A673 (cell line): ENCODE measurements around the gene SLC3A2. TPM values are rescaled to one million over a fixed set of nuclear protein-coding genes. Genes with fewer than 3 reads are reported as not detected.
"Not testable (repeated sequence)": the region's sequence is repeated elsewhere in the genome, so short reads cannot be mapped to it uniquely, and the experiment has no call there.

Source experiments
- BruUV-seq: library from RNA; stranded (reverse); fragments of 400-500 nt; replicated peaks from 2 replicates; lab custom pipeline; 2021; lab: Mats Ljungman, UMichigan
- CTCF ChIA-PET: fragments of 300-600 bp; sonication (Branson Sonifier 250); formaldehyde crosslinking; loops from one replicate; lab custom pipeline; 2022; ENCODE audit warnings: antibody characterized with exemption; lab: Charles Lee
- POLR2A ChIA-PET: fragments of 300-600 bp; sonication (Branson Sonifier 250); formaldehyde crosslinking; loops from one replicate; lab custom pipeline; 2022; ENCODE audit warnings: antibody characterized with exemption; ENCODE audit not compliant: low non-redundant PET; lab: Charles Lee
- DNase-seq: peaks from one replicate; pipeline ENCODE4 v3.0.0-alpha.2; 2015; ENCODE audit warnings: low spot score
- H3K27ac ChIP-seq: fragments of 200-600 bp; sonication (generic); 2 replicates; pipeline ENCODE4 v1.5.1; 2016; ENCODE audit warnings: mixed run types, low read depth, mild to moderate bottlenecking, mixed read lengths, antibody characterized with exemption, low read length; ENCODE audit not compliant: poor library complexity, severe bottlenecking
- H3K27me3 ChIP-seq: fragments of 200-600 bp; sonication (generic); replicated peaks from 2 replicates; pipeline ENCODE4 v1.6.1; 2017; ENCODE audit warnings: mixed run types, low read depth, mild to moderate bottlenecking, mixed read lengths, antibody characterized with exemption, low read length; ENCODE audit not compliant: insufficient read depth, poor library complexity
- H3K36me3 ChIP-seq: fragments of 200-600 bp; sonication (generic); 2 replicates; pipeline ENCODE4 v1.6.1; 2016; ENCODE audit warnings: mixed run types, mild to moderate bottlenecking, mixed read lengths, antibody characterized with exemption, low read length; ENCODE audit not compliant: insufficient read depth, poor library complexity, severe bottlenecking
- H3K4me1 ChIP-seq: fragments of 200-600 bp; sonication (generic); 2 replicates; pipeline ENCODE4 v1.6.1; 2017; ENCODE audit warnings: mixed run types, mild to moderate bottlenecking, mixed read lengths, antibody characterized with exemption, low read length; ENCODE audit not compliant: insufficient read depth, poor library complexity, severe bottlenecking
- H3K4me3 ChIP-seq: fragments of 200-600 bp; sonication (generic); 2 replicates; pipeline ENCODE4 v1.5.1; 2016; ENCODE audit warnings: low read depth, mixed run types, mild to moderate bottlenecking, mixed read lengths, low read length; ENCODE audit not compliant: poor library complexity, severe bottlenecking
- H3K9me3 ChIP-seq: fragments of 200-600 bp; sonication (generic); 2 replicates; pipeline ENCODE4 v1.6.1; 2016; ENCODE audit warnings: mixed run types, low read depth, mild to moderate bottlenecking, mixed read lengths, antibody characterized with exemption, low read length; ENCODE audit not compliant: poor library complexity, severe bottlenecking
- EZH2 ChIP-seq: fragments of 200-600 bp; sonication (generic); IDR thresholded peaks from 2 replicates; pipeline ENCODE4 v1.6.1; 2017; ENCODE audit warnings: borderline replicate concordance, low read depth, mild to moderate bottlenecking, mixed read lengths, antibody characterized with exemption, low read length; ENCODE audit not compliant: poor library complexity, severe bottlenecking
- intact Hi-C: fragments of 100-400 bp; cut with micrococcal nuclease; formaldehyde crosslinking; loops from one replicate; pipeline ENCODE4 v1.10.0; 2022; ENCODE audit not compliant: unreplicated experiment
- total RNA-seq: library from RNA; stranded (reverse); gene quantifications from 2 replicates; pipeline ENCODE4 v1.2.3, GENCODE V29; 2021
- TF ChIP-seq, protein P1 (sequence below): fragments of 300-800, 200-600 bp; sonication (generic); conservative IDR thresholded peaks from 2 replicates; pipeline ENCODE4 v1.5.1; 2017; ENCODE audit warnings: low read depth, mild to moderate bottlenecking, antibody characterized with exemption, low read length, moderate library complexity, mixed read lengths

Gene SLC3A2
- total RNA-seq, 1 experiment from 2014 or later, result 511 TPM

DNA sequence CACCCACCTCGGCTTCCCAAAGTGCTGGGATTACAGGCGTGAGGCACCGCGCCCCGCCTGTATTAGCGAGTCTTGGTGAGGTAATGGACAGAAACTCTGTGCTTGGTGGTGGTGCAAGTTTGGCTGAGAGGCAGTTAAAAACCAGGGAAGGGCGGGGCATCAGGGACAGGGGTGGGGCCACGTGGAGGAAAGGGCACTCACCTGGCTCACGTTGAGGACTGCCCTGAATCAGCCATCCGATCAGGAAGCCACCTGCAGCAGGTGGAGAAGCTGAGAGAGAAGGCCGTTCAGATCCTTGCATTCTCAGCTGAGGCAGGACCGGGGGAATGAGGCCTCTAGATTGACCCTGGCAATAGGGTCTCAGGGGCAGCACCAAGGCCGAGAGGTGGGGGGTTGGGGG is 52.6 kb downstream of the SLC3A2 start:
- Histone ChIP-seq H3K4me3 (no peak overlapping the region), H3K4me1 (no peaks in the 10 kb centered on the region), H3K36me3 (no peaks in the 10 kb centered on the region), H3K27me3 (no peaks in the 10 kb centered on the region), H3K27ac (no peak overlapping the region), H3K9me3 (peaks cover 7% of the 10 kb centered on the region)
- CTCF ChIA-PET, result no interaction called here
- DNase-seq, result no peak
- no TSS peak for BruUV-seq
- POLR2A ChIA-PET, result no interaction called here
- TF ChIP-seq, protein P1, sequence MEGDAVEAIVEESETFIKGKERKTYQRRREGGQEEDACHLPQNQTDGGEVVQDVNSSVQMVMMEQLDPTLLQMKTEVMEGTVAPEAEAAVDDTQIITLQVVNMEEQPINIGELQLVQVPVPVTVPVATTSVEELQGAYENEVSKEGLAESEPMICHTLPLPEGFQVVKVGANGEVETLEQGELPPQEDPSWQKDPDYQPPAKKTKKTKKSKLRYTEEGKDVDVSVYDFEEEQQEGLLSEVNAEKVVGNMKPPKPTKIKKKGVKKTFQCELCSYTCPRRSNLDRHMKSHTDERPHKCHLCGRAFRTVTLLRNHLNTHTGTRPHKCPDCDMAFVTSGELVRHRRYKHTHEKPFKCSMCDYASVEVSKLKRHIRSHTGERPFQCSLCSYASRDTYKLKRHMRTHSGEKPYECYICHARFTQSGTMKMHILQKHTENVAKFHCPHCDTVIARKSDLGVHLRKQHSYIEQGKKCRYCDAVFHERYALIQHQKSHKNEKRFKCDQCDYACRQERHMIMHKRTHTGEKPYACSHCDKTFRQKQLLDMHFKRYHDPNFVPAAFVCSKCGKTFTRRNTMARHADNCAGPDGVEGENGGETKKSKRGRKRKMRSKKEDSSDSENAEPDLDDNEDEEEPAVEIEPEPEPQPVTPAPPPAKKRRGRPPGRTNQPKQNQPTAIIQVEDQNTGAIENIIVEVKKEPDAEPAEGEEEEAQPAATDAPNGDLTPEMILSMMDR, result no peak
- TF ChIP-seq EZH2, result no peak
- intact Hi-C loops, result no loop called here

DNA sequence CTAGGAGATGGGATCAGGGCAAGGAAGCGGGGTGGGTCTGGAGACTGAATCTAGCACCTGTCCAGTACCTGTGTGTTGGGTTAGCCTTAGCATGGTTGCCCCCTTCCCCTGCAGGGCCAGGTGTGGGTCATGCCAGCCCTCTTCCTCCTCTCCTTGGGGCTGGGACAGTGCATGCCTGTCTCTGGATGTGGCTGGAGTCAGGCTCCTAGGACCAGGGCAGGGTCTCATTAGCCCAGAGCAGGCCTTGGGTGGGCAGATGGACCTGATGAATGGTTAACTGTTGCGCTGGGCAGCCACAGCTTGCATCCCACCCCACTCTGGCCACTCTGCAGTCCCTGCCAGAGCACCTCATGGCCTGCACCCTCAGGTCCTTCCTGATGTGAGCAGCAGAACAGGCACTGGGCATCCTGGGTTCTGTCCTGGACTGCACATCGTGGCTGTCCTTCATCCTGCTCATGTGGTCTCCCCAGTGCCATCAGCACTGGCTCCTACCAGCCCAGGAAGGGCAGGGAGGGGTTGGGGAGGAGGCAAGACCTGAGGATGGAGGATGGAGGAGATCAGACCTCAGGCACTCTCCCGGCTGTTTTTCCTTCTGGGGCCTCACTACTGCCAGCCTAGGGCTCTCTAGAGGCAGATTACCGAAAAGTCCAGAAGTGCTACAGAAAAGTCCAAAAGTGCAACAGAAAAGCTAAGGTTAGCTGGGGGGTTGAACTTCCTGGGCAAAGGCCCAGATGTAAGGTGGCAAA is 53.2 kb downstream of the SLC3A2 start:
- Histone ChIP-seq H3K4me1 (no peaks in the 10 kb centered on the region), H3K36me3 (no peaks in the 10 kb centered on the region), H3K9me3 (peaks cover 7% of the 10 kb centered on the region), H3K27me3 (no peaks in the 10 kb centered on the region), H3K4me3 (no peak overlapping the region), H3K27ac (no peak overlapping the region)
- intact Hi-C loops, result no loop called here
- no TSS peak for BruUV-seq
- ChIA-PET POLR2A (no interaction called here), CTCF (no interaction called here)
- no peak for DNase-seq
- TF ChIP-seq EZH2, result no peak
- TF ChIP-seq, protein P1, result no peak

DNA sequence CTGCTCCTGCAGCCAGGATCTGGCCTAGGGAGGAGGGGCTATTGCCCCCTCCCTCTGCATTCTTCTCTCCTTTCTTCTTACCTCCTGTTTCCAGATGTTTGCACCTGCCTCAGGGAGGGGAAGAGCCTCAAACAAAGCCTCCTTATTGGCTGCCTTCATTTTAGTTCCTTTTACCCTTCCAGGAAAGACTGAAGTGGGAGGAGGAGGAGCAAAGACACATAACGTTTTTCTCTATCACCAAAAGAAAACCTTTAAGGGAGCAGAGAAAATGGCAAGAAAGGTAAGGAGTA is 53.7 kb downstream of the SLC3A2 start:
- DNase-seq, result no peak
- intact Hi-C loops, result no loop called here

DNA sequence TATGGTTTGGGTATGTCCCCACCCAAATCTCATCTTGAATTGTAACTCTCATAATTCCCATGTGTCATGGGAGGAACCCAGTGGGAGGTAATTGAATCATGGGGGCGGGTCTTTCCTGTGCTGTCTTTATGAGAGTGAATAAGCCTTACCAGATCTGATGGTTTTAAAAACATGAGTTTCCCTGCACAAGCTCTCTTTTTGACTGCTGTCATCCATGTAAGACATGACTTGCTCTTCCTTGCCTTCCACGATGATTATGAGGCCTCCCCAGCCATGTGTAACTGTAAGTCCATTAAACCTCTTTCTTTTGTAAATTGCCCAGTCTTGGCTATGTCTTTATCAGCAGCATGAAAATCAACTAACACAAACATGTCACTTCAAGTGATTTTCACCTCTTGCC is 56.8 kb downstream of the SLC3A2 start:
- H3K36me3 ChIP-seq, H3K9me3 ChIP-seq, intact Hi-C loops, H3K4me1 ChIP-seq, H3K27me3 ChIP-seq, DNase-seq, H3K27ac ChIP-seq, POLR2A ChIA-PET, CTCF ChIA-PET, H3K4me3 ChIP-seq, BruUV-seq: not testable (repeated sequence)

More for the DNA sequence above, 53.7 kb downstream of the SLC3A2 start:
- Histone ChIP-seq H3K9me3 (peaks cover 7% of the 10 kb centered on the region), H3K4me3 (no peak overlapping the region), H3K36me3 (no peaks in the 10 kb centered on the region), H3K4me1 (no peaks in the 10 kb centered on the region), H3K27me3 (no peaks in the 10 kb centered on the region), H3K27ac (no peak overlapping the region)
- CTCF ChIA-PET, result no interaction called here
- no peak for TF ChIP-seq EZH2
- TF ChIP-seq, protein P1, result no peak
- POLR2A ChIA-PET, result no interaction called here
- no TSS peak for BruUV-seq
